ENCODE data around the gene RSPRY1. TPM values are rescaled to one million over a fixed set of nuclear protein-coding genes. Genes with fewer than 3 reads are reported as not detected.

Gene RSPRY1
- polyA plus RNA-seq, 1 donor = 23.3 TPM

Other genes starting within 250 kb of the RSPRY1 start
- gene CETP, start 224.4 kb upstream of the RSPRY1 start, polyA plus RNA-seq (ENCODE audit: insufficient read length) = 5.3 TPM
- 5.5 TPM for gene NLRC5, start 196.8 kb upstream of the RSPRY1 start, polyA plus RNA-seq (ENCODE audit: insufficient read length)
- gene CPNE2, start 93.7 kb upstream of the RSPRY1 start, polyA plus RNA-seq (ENCODE audit: insufficient read length) = 23.4 TPM
- gene PSME3IP1, start 290 bp upstream of the RSPRY1 start, polyA plus RNA-seq (ENCODE audit: insufficient read length) = 56.1 TPM
- gene ARL2BP, start 58.9 kb downstream of the RSPRY1 start, polyA plus RNA-seq (ENCODE audit: insufficient read length) = 41.7 TPM
- gene PLLP, start 98.3 kb downstream of the RSPRY1 start, polyA plus RNA-seq (ENCODE audit: insufficient read length) = 1.1 TPM
- 0.24 TPM for gene CCL22, start 172.5 kb downstream of the RSPRY1 start, polyA plus RNA-seq (ENCODE audit: insufficient read length)
- 5.6 TPM for gene CX3CL1, start 186.2 kb downstream of the RSPRY1 start, polyA plus RNA-seq (ENCODE audit: insufficient read length)
- not detected for gene CCL17, start 218.4 kb downstream of the RSPRY1 start, polyA plus RNA-seq (ENCODE audit: insufficient read length)